Stimulated activated CD4-positive, alpha-beta T cell treated with anti-CD3 and anti-CD28 coated beads, Interleukin-1b, Interleukin-23, amount 100 ng/mL, for 48 hours (primary cell): Measurements from ENCODE around the gene GSTA3.
"Not testable (repeated sequence)": the region's sequence is repeated elsewhere in the genome, so short reads cannot be mapped to it uniquely, and the experiment has no call there.

Experiments
- DNase-seq: peaks from one replicate; pipeline ENCODE4 v3.0.0-alpha.2; 2020

Gene GSTA3

GRCh38 chr6:52909131-52909530, 367 bp downstream of the GSTA3 start:
- no peak for DNase-seq

- DNase-seq: no peak
Observed at GRCh38 chr6:52908526-52908925, 972 bp downstream of the GSTA3 start.

GRCh38 chr6:52904562-52905279, 4.8 kb downstream of the GSTA3 start:
- no peak for DNase-seq

GRCh38 chr6:52900536-52900935, 9.0 kb downstream of the GSTA3 start:
- no peak for DNase-seq

GRCh38 chr6:52895790-52896189, 13.7 kb downstream of the GSTA3 start:
- not testable (repeated sequence) for DNase-seq

- no peak for DNase-seq
Observed at GRCh38 chr6:52894285-52894684, 15.2 kb downstream of the GSTA3 start.

- DNase-seq: no peak
Observed at GRCh38 chr6:52893803-52894202, 15.7 kb downstream of the GSTA3 start.

- DNase-seq: no peak
Observed at GRCh38 chr6:52893221-52893620, 16.3 kb downstream of the GSTA3 start.

- no peak for DNase-seq
Observed at GRCh38 chr6:52890018-52890417, 19.5 kb downstream of the GSTA3 start.

- no peak for DNase-seq
Observed at GRCh38 chr6:52887910-52888524, 21.5 kb downstream of the GSTA3 start.

GRCh38 chr6:52881996-52882841, 27.3 kb downstream of the GSTA3 start:
- DNase-seq: peak; percentile 69

- DNase-seq: no peak
Observed at GRCh38 chr6:52881662-52881995, 27.9 kb downstream of the GSTA3 start.

GRCh38 chr6:52877786-52878185, 31.7 kb downstream of the GSTA3 start:
- no peak for DNase-seq

GRCh38 chr6:52877168-52877567, 32.3 kb downstream of the GSTA3 start:
- no peak for DNase-seq

GRCh38 chr6:52876056-52876787, 33.3 kb downstream of the GSTA3 start:
- no peak for DNase-seq

- no peak for DNase-seq
Observed at GRCh38 chr6:52872031-52872430, 37.5 kb downstream of the GSTA3 start.

- no peak for DNase-seq
Observed at GRCh38 chr6:52871621-52872020, 37.9 kb downstream of the GSTA3 start.

- DNase-seq: not testable (repeated sequence)
Observed at GRCh38 chr6:52870335-52871091, 39.0 kb downstream of the GSTA3 start.

- not testable (repeated sequence) for DNase-seq
Observed at GRCh38 chr6:52868899-52869298, 40.6 kb downstream of the GSTA3 start.

GRCh38 chr6:52868240-52868639, 41.3 kb downstream of the GSTA3 start:
- DNase-seq: no peak

GRCh38 chr6:52861151-52861550, 48.3 kb downstream of the GSTA3 start:
- DNase-seq: not testable (repeated sequence)

- DNase-seq: no peak
Observed at GRCh38 chr6:52858416-52858815, 51.1 kb downstream of the GSTA3 start.
